ENCODE measurements around the gene SGO1. TPM values are rescaled to one million over a fixed set of nuclear protein-coding genes. Genes with fewer than 3 reads are reported as not detected.

Gene SGO1
- total RNA-seq, 2 experiments from 2014 or later: 38.3 to 39.4 TPM

DNA sequence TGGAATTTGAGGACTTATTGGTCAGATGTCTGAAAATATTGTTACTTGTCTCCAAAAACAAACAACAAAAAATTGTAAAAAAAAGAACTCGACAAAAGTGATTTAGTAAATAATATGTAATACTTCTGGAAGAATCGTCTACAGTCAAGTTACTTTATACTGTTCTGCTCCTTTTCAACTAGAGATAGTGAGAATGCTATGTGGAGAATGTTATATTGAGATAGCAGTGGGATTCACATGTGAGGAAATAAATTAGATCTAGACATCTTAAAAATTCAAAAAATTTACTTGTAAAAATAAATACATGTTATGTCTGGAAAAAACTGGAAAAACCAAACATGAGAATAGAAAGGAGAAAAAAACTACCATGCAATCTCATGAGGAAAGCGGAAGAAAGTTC is 64.9 kb downstream of the SGO1 start:
- Mint-ChIP-seq H3K27me3 (no peaks in the 10 kb centered on the region), H3K9me3 (no peaks in the 10 kb centered on the region), H3K4me1 (peaks cover 9% of the 10 kb centered on the region), H3K36me3 (ENCODE audit: low read depth) (peaks cover 84% of the 10 kb centered on the region), H3K27ac (no peak overlapping the region), H3K4me3 (no peak overlapping the region)
- DNase-seq: no peak
- POLR2A ChIA-PET: no interaction called here
- CTCF ChIA-PET: no interaction called here

Other genes starting within 250 kb of the SGO1 start
- 10 to 100 TPM; 60.0 to 64.5 TPM for gene RAB5A, start 239.1 kb downstream of the SGO1 start, total RNA-seq
- not detected for gene PP2D1, start 173.9 kb downstream of the SGO1 start, total RNA-seq
- 100 to 1,000 TPM; 129 to 134 TPM for gene KAT2B, start 145.8 kb downstream of the SGO1 start, total RNA-seq

All from activated CD4-positive, alpha-beta memory T cell treated with anti-CD3 and anti-CD28 coated beads, Interleukin-2, amount 10 ng/mL, durations not matched to agents 7 days and 5 days (primary cell).